ENCODE results near the gene TEAD1. TPM values are rescaled to one million over a fixed set of nuclear protein-coding genes. Genes with fewer than 3 reads are reported as not detected.

TEAD1 gene
- total RNA-seq, 2 experiments from 2014 or later, result 5.6 to 10.8 TPM

- no peak overlapping the region for H2AFZ ChIP-seq (ENCODE audit: low read length)
- peaks cover 33% of the 10 kb centered on the region for H3K4me1 ChIP-seq (ENCODE audit: insufficient read depth, low read length, poor library complexity, severe bottlenecking)
- ChIA-PET CTCF (ENCODE audit: unreplicated experiment) (no interaction called here), POLR2A (interaction anchor here (0.6 kb wide), 1 partner anchor 318 kb away, joined by 4 read pairs; no protein-coding TSS in a partner anchor)
- no peaks in the 10 kb centered on the region for H3K36me3 ChIP-seq (ENCODE audit: insufficient read depth, low read length)
- no peak overlapping the region for H3K4me2 ChIP-seq (ENCODE audit: low read length)
- no peak overlapping the region for H3K27ac ChIP-seq (ENCODE audit: low read depth, low read length, poor library complexity, severe bottlenecking)
- no peaks in the 10 kb centered on the region for H3K79me2 ChIP-seq (ENCODE audit: insufficient read depth, low read depth, low read length)
- no peaks in the 10 kb centered on the region for H3K9me3 ChIP-seq (ENCODE audit: low read length)
- no peak for DNase-seq (ENCODE audit: low spot score)
- BruUV-seq (replicated peaks), result no TSS peak
- no peaks in the 10 kb centered on the region for H4K20me1 ChIP-seq (ENCODE audit: insufficient read depth, low read length)
- no peaks in the 10 kb centered on the region for H3K9me2 ChIP-seq (ENCODE audit: insufficient read depth, low read length)
- TF ChIP-seq CTCF (conservative IDR thresholded peaks at IDR 0.05; ENCODE audit: low read length), result no peak
- no peak for TF ChIP-seq EZH2phosphoT487 (IDR thresholded peaks at IDR 0.05; ENCODE audit: borderline replicate concordance, low read depth, low read length)
- intact Hi-C loops (cut with micrococcal nuclease; ENCODE audit: unreplicated experiment), result no loop called here
- no peak overlapping the region for H3K4me3 ChIP-seq (ENCODE audit: low read depth, low read length, poor library complexity, severe bottlenecking)
Measured at GRCh38 chr11:12815129-12815480, 140.9 kb downstream of the TEAD1 start.

DNA sequence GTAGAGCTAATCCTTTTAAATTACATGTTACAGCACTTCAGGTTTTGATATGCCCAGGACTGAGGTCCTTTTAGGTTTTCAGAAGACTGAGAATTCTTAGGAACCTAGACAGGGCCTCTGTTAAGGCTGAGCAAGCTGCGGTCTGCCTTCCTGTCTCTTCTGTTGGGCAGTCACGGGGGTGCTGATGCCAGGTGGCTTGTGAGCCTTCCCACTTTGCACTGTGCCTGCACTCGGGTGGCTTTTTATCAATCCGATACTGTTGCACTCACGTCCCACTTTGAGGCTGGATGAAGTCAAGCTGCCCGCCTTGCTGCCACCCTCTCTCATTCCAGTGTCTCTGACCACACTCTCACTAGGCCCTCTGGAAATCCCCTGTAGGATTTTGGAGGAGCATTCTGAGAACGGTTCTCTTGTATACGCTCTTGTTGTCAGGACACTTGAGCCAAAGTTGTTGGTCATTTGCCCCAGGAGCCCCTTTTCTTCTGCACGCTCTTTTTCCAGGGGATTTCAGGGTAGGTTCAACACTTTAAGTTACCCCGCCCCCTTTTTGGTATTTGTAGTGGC lies 141.8 kb downstream of the TEAD1 start:
- peak overlapping the region; percentile 29; the same call in 1 of the 2 replicates for H3K4me2 ChIP-seq (ENCODE audit: low read length)
- DNase-seq (ENCODE audit: low spot score), result peak; percentile 48
- TF ChIP-seq EZH2phosphoT487 (IDR thresholded peaks at IDR 0.05; ENCODE audit: borderline replicate concordance, low read depth, low read length) (no peak), CTCF (conservative IDR thresholded peaks at IDR 0.05; ENCODE audit: low read length) (no peak)
- peaks cover 33% of the 10 kb centered on the region for H3K4me1 ChIP-seq (ENCODE audit: insufficient read depth, low read length, poor library complexity, severe bottlenecking)
- H4K20me1 ChIP-seq (ENCODE audit: insufficient read depth, low read length), result no peaks in the 10 kb centered on the region
- no peak overlapping the region for H3K27ac ChIP-seq (ENCODE audit: low read depth, low read length, poor library complexity, severe bottlenecking)
- no peaks in the 10 kb centered on the region for H3K36me3 ChIP-seq (ENCODE audit: insufficient read depth, low read length)
- no peaks in the 10 kb centered on the region for H3K9me2 ChIP-seq (ENCODE audit: insufficient read depth, low read length)
- intact Hi-C loops (cut with micrococcal nuclease; ENCODE audit: unreplicated experiment), result no loop called here
- POLR2A ChIA-PET, result no interaction called here
- BruUV-seq (replicated peaks), result no TSS peak
- H3K9me3 ChIP-seq (ENCODE audit: low read length), result no peaks in the 10 kb centered on the region
- CTCF ChIA-PET (ENCODE audit: unreplicated experiment), result no interaction called here
- H3K4me3 ChIP-seq (ENCODE audit: low read depth, low read length, poor library complexity, severe bottlenecking), result no peak overlapping the region
- no peaks in the 10 kb centered on the region for H3K79me2 ChIP-seq (ENCODE audit: insufficient read depth, low read depth, low read length)
- no peak overlapping the region for H2AFZ ChIP-seq (ENCODE audit: low read length)

DNA sequence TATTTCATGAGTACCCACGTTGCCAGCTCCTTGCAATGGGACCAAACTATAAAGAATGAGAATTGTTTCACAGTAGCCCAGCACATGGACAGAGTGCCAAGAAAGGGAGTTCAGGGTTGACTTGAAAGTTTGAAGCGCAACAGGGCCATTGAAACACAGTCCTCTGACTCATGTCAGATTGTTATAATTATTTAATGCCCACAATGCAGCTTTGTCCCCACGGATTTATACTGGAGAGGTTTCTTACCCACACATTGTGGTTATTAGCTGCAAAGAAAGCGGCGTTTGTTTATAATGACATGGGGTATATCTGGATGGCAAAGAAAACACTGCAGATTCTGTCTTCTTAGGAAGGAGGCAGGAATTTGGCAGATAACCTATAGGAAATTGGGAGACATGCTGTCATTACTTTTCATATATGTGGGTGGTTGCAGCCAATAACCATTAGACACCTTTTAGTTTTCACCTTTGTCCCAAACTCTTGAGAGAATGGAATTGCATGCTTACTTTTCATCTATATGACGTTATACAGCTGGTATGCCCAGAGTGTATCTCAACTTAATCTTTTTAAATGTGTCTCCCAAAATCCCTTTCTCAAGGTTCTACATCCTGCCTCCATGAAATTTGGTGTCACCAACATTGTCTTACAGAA lies 143.6 kb downstream of the TEAD1 start:
- POLR2A ChIA-PET, result interaction anchor here (0.6 kb wide), 1 partner anchor 228 kb away, joined by 4 read pairs; no protein-coding TSS in a partner anchor
- H3K79me2 ChIP-seq (ENCODE audit: insufficient read depth, low read depth, low read length), result no peaks in the 10 kb centered on the region
- no peak for TF ChIP-seq EZH2phosphoT487 (IDR thresholded peaks at IDR 0.05; ENCODE audit: borderline replicate concordance, low read depth, low read length)
- TF ChIP-seq CTCF (conservative IDR thresholded peaks at IDR 0.05; ENCODE audit: low read length), result no peak

More for the DNA sequence above, 143.6 kb downstream of the TEAD1 start:
- Histone ChIP-seq H3K4me1 (ENCODE audit: insufficient read depth, low read length, poor library complexity, severe bottlenecking) (peaks cover 22% of the 10 kb centered on the region), H2AFZ (ENCODE audit: low read length) (no peak overlapping the region), H3K36me3 (ENCODE audit: insufficient read depth, low read length) (no peaks in the 10 kb centered on the region), H4K20me1 (ENCODE audit: insufficient read depth, low read length) (no peaks in the 10 kb centered on the region), H3K4me3 (ENCODE audit: low read depth, low read length, poor library complexity, severe bottlenecking) (no peak overlapping the region), H3K9me3 (ENCODE audit: low read length) (no peaks in the 10 kb centered on the region), H3K9me2 (ENCODE audit: insufficient read depth, low read length) (no peaks in the 10 kb centered on the region), H3K4me2 (ENCODE audit: low read length) (no peak overlapping the region), H3K27ac (ENCODE audit: low read depth, low read length, poor library complexity, severe bottlenecking) (no peak overlapping the region)
- BruUV-seq (replicated peaks), result no TSS peak
- DNase-seq (ENCODE audit: low spot score), result no peak
- CTCF ChIA-PET (ENCODE audit: unreplicated experiment), result no interaction called here
- intact Hi-C loops (cut with micrococcal nuclease; ENCODE audit: unreplicated experiment), result no loop called here
